A549 (cell line): ENCODE results near the gene OBSL1. TPM values are rescaled to one million over a fixed set of nuclear protein-coding genes. Genes with fewer than 3 reads are reported as not detected.

Experiments used
- ATAC-seq, 2 experiments: fragments of 200-7000 bp in 1 of 2; fragments of >200 bp in 1 of 2; cut with Nextera tagmentation in 1 of 2; cut with Tn5 transposase in 1 of 2; 3 replicates each; pipeline versions ENCODE4 v1.8.0 to v1.9.1; 2018 to 2020; ENCODE audit warnings: mild to moderate bottlenecking in 1 of 2, moderate library complexity in 1 of 2
- CTCF ChIA-PET: fragments of 300-600 bp; sonication (Branson Sonifier 250); formaldehyde crosslinking; extraction: SDS; loops from one replicate; lab custom pipeline; 2021; ENCODE audit warnings: antibody characterized with exemption, inconsistent platforms; lab: Yijun Ruan, JAX
- POLR2A ChIA-PET: fragments of 350-600 bp; formaldehyde crosslinking; extraction: SDS; loops from one replicate; lab custom pipeline; 2021; ENCODE audit warnings: antibody characterized with exemption, inconsistent platforms; lab: Yijun Ruan, JAX
- DNase-seq, 2 experiments: peaks; one replicate each; pipeline versions ENCODE4 v3.0.0 to v3.0.0-alpha.2; 2011 to 2016; ENCODE audit warnings: low read depth in 1 of 2, low spot score in 1 of 2
- FAIRE-seq: peaks from 2 replicates; lab custom pipeline; 2011; peaks lifted over from hg19 to GRCh38; lab: Jason Lieb, UNC
- H3K27ac ChIP-seq, 2 experiments: fragments of >200 bp; sonication (Bioruptor Twin); formaldehyde crosslinking; 3 replicates each; pipeline ENCODE4 v1.5.1; 2016 to 2017
- H3K4me1 ChIP-seq: fragments of >200 bp; sonication (Bioruptor Twin); formaldehyde crosslinking; 3 replicates; pipeline ENCODE4 v1.6.1; 2016
- H3K4me2 ChIP-seq: fragments of >200 bp; sonication (Bioruptor Twin); formaldehyde crosslinking; 3 replicates; pipeline ENCODE4 v1.6.1; 2016
- H3K4me3 ChIP-seq: fragments of >200 bp; sonication (Bioruptor Twin); formaldehyde crosslinking; 3 replicates; pipeline ENCODE4 v1.5.1; 2016
- H3K9me3 ChIP-seq: fragments of >200 bp; sonication (Bioruptor Twin); formaldehyde crosslinking; 3 replicates; pipeline ENCODE4 v1.6.1; 2016
- CBX8 ChIP-seq: fragments of 200-600 bp; sonication (generic); IDR thresholded peaks from 2 replicates; pipeline ENCODE4 v1.6.1; 2016
- CEBPB ChIP-seq, 2 experiments: fragments of >200 bp in 1 of 2; sonication (Bioruptor Twin) in 1 of 2; formaldehyde crosslinking in 1 of 2; IDR thresholded peaks; 2 replicates each; pipeline ENCODE4 v1.6.1; 2012 to 2016
- ESRRA ChIP-seq: fragments of 150-350 bp; IDR thresholded peaks from 2 replicates; pipeline ENCODE4 v1.6.1; 2014; ENCODE audit warnings: mild to moderate bottlenecking, low read length, borderline replicate concordance
- GATA3 ChIP-seq: IDR thresholded peaks from 2 replicates; pipeline ENCODE4 v1.6.1; 2012; ENCODE audit warnings: borderline replicate concordance
- HEYL ChIP-seq: fragments of 250-450 bp; sonication (Bioruptor Pico); IDR thresholded peaks from 2 replicates; pipeline ENCODE4 v1.8.0; 2021; ENCODE audit warnings: mild to moderate bottlenecking, moderate library complexity
- HOXA7 ChIP-seq: fragments of 250-450 bp; sonication (Bioruptor Pico); IDR thresholded peaks from 2 replicates; pipeline ENCODE4 v1.5.0; 2020; ENCODE audit warnings: mild to moderate bottlenecking, moderate library complexity
- HOXB13 ChIP-seq: fragments of 250-450 bp; sonication (Bioruptor Pico); IDR thresholded peaks from 2 replicates; pipeline ENCODE4 v1.5.0; 2020; ENCODE audit warnings: low read depth, mild to moderate bottlenecking, moderate library complexity
- JUNB ChIP-seq: fragments of >200 bp; sonication (Bioruptor Twin); formaldehyde crosslinking; IDR thresholded peaks from 2 replicates; pipeline ENCODE4 v1.6.1; 2016
- KDM5A ChIP-seq: fragments of 200-600 bp; sonication (generic); IDR thresholded peaks from 2 replicates; pipeline ENCODE4 v1.6.1; 2016; ENCODE audit warnings: antibody characterized with exemption, mild to moderate bottlenecking
- PHF8 ChIP-seq: fragments of 200-600 bp; sonication (generic); IDR thresholded peaks from 2 replicates; pipeline ENCODE4 v1.6.1; 2016; ENCODE audit warnings: low read depth, mild to moderate bottlenecking, antibody characterized with exemption, moderate library complexity, borderline replicate concordance
- POLR2A ChIP-seq: IDR thresholded peaks from 2 replicates; pipeline ENCODE4 v1.6.1; 2012; ENCODE audit warnings: mild to moderate bottlenecking, low read length
- RAD21 ChIP-seq, 2 experiments: fragments of >200 bp in 1 of 2; sonication (Bioruptor Twin) in 1 of 2; formaldehyde crosslinking in 1 of 2; IDR thresholded peaks in 1 of 2; conservative IDR thresholded peaks in 1 of 2; 2 replicates in 1 of 2; 3 replicates in 1 of 2; pipeline ENCODE4 v1.6.1; 2012 to 2018; ENCODE audit warnings: inconsistent platforms in 1 of 2
- RARB ChIP-seq: fragments of 250-450 bp; sonication (Bioruptor Pico); IDR thresholded peaks from 2 replicates; pipeline ENCODE4 v1.8.0; 2021; ENCODE audit warnings: mild to moderate bottlenecking, moderate library complexity
- RCOR1 ChIP-seq: fragments of 150-350 bp; IDR thresholded peaks from 2 replicates; pipeline ENCODE4 v1.6.1; 2014; ENCODE audit warnings: antibody characterized with exemption, low read length, low read depth
- SMC3 ChIP-seq: fragments of >200 bp; sonication (Bioruptor Twin); formaldehyde crosslinking; IDR thresholded peaks from 3 replicates; pipeline ENCODE4 v1.6.1; 2018; ENCODE audit warnings: inconsistent platforms
- SREBF2 ChIP-seq: fragments of 450-650 bp; IDR thresholded peaks from 2 replicates; pipeline ENCODE4 v1.6.1; 2014; ENCODE audit warnings: mild to moderate bottlenecking, moderate library complexity
- TP53 ChIP-seq: fragments of 250-450 bp; sonication (Bioruptor Pico); IDR thresholded peaks from 2 replicates; pipeline ENCODE4 v1.5.0; 2021; ENCODE audit warnings: mild to moderate bottlenecking, moderate library complexity
- ZSCAN20 ChIP-seq: fragments of 250-450 bp; sonication (Bioruptor Pico); IDR thresholded peaks from 2 replicates; pipeline ENCODE4 v1.8.0; 2022; ENCODE audit warnings: mild to moderate bottlenecking, moderate library complexity
- WGBS: methylation state at CpG from one replicate; pipeline ENCODE4 v1.1.6; 2017; ENCODE audit errors: missing lambda C conversion rate; 5-methylcytosine and 5-hydroxymethylcytosine counted together
- polyA plus RNA-seq, 4 experiments: library from polyadenylated mRNA; depleted of rRNA in 3 of 4; stranded (reverse); fragments of >200 nt; fragmentation: RNase III in 1 of 4; extraction: RNeasy Plus Mini Kit Qiagen cat#74134 plus additional on column Dnase treatment in 1 of 4; gene quantifications; 2 replicates in 3 of 4; 3 replicates in 1 of 4; pipeline ENCODE4 v1.2.3, GENCODE V29; 2011 to 2017
- TF ChIP-seq, protein P1 (sequence below): fragments of >200 bp; sonication (Bioruptor Twin); formaldehyde crosslinking; IDR thresholded peaks from 3 replicates; pipeline ENCODE4 v1.5.1; 2016
- TF ChIP-seq, protein P2 (sequence below): IDR thresholded peaks from 2 replicates; pipeline ENCODE4 v1.6.1; 2012

The OBSL1 gene
- polyA plus RNA-seq, 2 of the 4 experiments (the other 2 are of a cell fraction): 14.4 to 31.8 TPM

DNA sequence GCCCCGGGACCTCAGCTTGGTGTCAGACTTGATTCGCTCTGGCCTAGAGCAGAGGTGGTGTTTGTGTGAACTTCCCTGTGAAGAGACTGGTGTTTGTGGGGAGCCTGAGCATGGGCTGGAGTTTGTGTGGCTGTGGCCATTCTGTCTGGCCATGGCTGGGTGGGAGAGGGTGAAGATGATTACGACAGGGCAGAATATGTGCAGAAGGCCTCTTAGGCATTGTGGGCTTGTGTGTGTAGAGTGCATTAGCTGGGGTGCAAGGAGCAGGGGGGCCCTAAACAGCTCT, 10.5 kb downstream of the OBSL1 start:
- CTCF ChIA-PET: interaction anchor here (0.6 to 6.0 kb wide), 23 partner anchors 11 to 172 kb away, joined by 3 to 77 read pairs (median 8); partner anchors contain the start of genes CHPF, INHA, OBSL1 and STK11IP

DNA sequence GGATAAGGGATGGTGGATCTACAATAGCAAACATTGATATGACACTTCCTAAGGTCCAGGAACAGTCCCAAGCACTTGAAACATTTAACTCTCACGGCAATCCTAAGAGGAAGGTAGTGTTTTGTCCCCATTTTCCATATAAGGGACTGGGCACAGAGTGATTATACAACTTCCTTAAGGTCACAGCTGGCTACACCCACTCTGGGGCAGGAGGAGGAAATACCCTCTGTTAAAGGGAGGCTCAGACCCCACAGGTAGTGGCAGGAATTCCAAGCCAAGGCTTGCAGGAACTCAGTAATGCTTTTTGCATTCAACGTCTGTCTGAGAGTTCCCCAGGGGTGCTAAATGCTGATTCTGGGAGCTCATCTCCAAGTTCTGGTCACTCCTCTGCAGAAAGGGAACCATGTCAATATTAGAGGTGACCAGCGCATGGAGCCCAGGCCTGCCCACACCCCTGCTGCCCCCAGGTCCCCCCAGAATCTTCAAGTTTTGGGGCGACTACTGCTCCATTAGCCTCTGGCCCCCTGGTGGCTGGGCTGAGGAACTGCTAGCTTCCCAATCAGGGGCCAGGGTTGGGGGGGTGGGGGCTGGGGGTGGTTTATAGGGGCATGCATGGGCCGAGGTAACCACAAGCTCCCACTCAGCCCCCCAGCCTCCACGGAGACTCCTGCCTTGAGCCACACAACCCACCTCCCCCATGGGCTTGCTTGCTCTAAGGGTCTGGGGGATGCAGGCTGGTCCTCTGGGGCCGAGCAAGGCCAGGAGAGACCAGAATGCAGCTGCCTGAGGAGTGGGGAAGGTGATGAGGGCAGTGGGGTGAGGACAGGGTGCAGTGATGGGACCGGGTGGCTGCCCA, 11.1 kb downstream of the OBSL1 start:
- no peak overlapping the region for H3K4me3 ChIP-seq
- FAIRE-seq: no peak
- H3K4me2 ChIP-seq: no peak overlapping the region
- TF ChIP-seq, protein P1, sequence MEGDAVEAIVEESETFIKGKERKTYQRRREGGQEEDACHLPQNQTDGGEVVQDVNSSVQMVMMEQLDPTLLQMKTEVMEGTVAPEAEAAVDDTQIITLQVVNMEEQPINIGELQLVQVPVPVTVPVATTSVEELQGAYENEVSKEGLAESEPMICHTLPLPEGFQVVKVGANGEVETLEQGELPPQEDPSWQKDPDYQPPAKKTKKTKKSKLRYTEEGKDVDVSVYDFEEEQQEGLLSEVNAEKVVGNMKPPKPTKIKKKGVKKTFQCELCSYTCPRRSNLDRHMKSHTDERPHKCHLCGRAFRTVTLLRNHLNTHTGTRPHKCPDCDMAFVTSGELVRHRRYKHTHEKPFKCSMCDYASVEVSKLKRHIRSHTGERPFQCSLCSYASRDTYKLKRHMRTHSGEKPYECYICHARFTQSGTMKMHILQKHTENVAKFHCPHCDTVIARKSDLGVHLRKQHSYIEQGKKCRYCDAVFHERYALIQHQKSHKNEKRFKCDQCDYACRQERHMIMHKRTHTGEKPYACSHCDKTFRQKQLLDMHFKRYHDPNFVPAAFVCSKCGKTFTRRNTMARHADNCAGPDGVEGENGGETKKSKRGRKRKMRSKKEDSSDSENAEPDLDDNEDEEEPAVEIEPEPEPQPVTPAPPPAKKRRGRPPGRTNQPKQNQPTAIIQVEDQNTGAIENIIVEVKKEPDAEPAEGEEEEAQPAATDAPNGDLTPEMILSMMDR: peak; percentile 63
- TF ChIP-seq GATA3: no peak
- peak; percentile 43 for TF ChIP-seq SMC3
- 27% methylated on average over 4 of the region's 8 CpGs for WGBS
- peak; percentile 12 to 66; a peak in 4 of 6 replicates for ATAC-seq
- no peaks in the 10 kb centered on the region for H3K4me1 ChIP-seq
- no peak overlapping the region for H3K27ac ChIP-seq
- ChIA-PET CTCF (interaction anchor here (0.6 to 6.0 kb wide), 27 partner anchors 9 to 172 kb away, joined by 3 to 77 read pairs (median 6); partner anchors contain the start of genes CHPF, DES, INHA and OBSL1), POLR2A (interaction anchor here (0.6 to 2.8 kb wide), 2 partner anchors 10 to 557 kb away, joined by 3 to 9 read pairs; no protein-coding TSS in a partner anchor)
- no peaks in the 10 kb centered on the region for H3K9me3 ChIP-seq
- DNase-seq: peak in 1 of 2 experiments; percentile 47

More for the DNA sequence above, 10.5 kb downstream of the OBSL1 start:
- WGBS: 43% methylated on average over 3 of the region's 3 CpGs
- H3K27ac ChIP-seq: no peak overlapping the region
- H3K4me1 ChIP-seq: no peaks in the 10 kb centered on the region
- H3K4me3 ChIP-seq: no peak overlapping the region
- H3K4me2 ChIP-seq: no peak overlapping the region
- ATAC-seq: no peak; a peak in 1 of 6 replicates
- TF ChIP-seq CEBPB (IDR thresholded peaks at IDR 0.05) (no peak), TP53 (CRISPR knock-in tag) (no peak), HEYL (CRISPR knock-in tag) (no peak), CBX8 (no peak), JUNB (no peak), RARB (CRISPR knock-in tag) (no peak), RCOR1 (no peak), HOXA7 (CRISPR knock-in tag) (no peak), POLR2A (no peak), RAD21 (conservative IDR thresholded peaks at IDR 0.05 in 1 of 2, IDR thresholded peaks at IDR 0.05 in 1 of 2) (no peak), KDM5A (no peak), PHF8 (no peak), ZSCAN20 (CRISPR knock-in tag) (no peak), ESRRA (no peak)
- TF ChIP-seq, all 56 proteins: peak for 0
- POLR2A ChIA-PET: interaction anchor here (2.8 kb wide), 1 partner anchor 10 kb away, joined by 9 read pairs; no protein-coding TSS in a partner anchor
- H3K9me3 ChIP-seq: no peaks in the 10 kb centered on the region
- DNase-seq (no peak), FAIRE-seq (no peak)

DNA sequence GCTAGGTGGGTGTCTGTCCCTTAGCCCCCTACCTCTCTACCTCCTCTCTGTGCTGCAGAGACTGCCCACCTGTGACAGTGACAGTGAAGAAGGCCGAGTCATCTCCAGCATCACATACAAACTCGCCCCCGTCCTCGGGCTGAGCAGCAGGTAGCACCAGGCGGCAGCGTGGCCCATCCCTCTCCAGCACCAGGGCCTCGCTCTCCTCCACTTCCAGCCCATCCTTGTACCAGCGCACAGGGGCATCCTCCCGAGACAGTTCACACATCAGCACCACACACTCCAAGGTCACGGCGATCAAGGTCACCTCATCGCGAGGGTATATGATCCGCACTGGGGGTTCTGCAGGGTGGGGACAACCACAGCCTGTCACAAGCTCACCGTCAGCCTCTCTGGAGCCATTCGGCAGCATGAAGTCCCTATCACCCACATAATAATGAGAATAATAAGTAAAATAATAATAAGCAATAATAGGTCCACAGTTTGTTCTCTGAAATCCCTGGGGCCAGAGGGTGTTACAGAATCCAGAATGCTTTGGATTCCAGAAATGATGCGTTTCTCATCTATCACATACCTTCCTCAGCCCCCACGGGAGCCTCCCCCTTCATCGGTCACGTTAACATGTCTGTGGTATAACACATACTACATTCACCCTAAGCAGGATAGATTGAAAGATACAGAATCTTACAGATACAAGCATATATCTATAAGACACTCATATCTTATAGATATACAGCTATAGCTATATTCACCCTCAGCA, 12.0 kb downstream of the OBSL1 start:
- POLR2A ChIA-PET: interaction anchor here (2.8 kb wide), 1 partner anchor 11 kb away, joined by 9 read pairs; no protein-coding TSS in a partner anchor

More for the DNA sequence above, 12.0 kb downstream of the OBSL1 start:
- ATAC-seq (no peak), DNase-seq (no peak), FAIRE-seq (no peak)
- WGBS: 71% methylated on average over 20 of the region's 20 CpGs
- TF ChIP-seq, protein P2, sequence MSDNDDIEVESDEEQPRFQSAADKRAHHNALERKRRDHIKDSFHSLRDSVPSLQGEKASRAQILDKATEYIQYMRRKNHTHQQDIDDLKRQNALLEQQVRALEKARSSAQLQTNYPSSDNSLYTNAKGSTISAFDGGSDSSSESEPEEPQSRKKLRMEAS: no peak
- TF ChIP-seq HOXB13 (CRISPR knock-in tag) (no peak), SREBF2 (no peak), PHF8 (no peak)
- CTCF ChIA-PET: interaction anchor here (0.8 to 6.0 kb wide), 22 partner anchors 9 to 157 kb away, joined by 3 to 77 read pairs (median 8); partner anchors contain the start of genes CHPF, DES, INHA and OBSL1
- Histone ChIP-seq H3K4me1 (no peaks in the 10 kb centered on the region), H3K4me2 (no peak overlapping the region), H3K27ac (no peak overlapping the region), H3K4me3 (no peak overlapping the region), H3K9me3 (no peaks in the 10 kb centered on the region)
